HG03045 (cell line): ENCODE results near the gene RALGPS2.
"Not testable (repeated sequence)": the region's sequence is repeated elsewhere in the genome, so short reads cannot be mapped to it uniquely, and the experiment has no call there.

Experiments used
- ATAC-seq: cut with Tn5 transposase; IDR thresholded peaks from one replicate; pipeline ENCODE4 v1.9.1; 2021; ENCODE audit warnings: mild to moderate bottlenecking, moderate library complexity; ENCODE audit not compliant: unreplicated experiment

RALGPS2 gene

GRCh38 chr1:178940068-178940765 is 215.2 kb downstream of the RALGPS2 start:
- ATAC-seq = no peak

GRCh38 chr1:178941261-178941689 is 216.2 kb downstream of the RALGPS2 start:
- ATAC-seq = no peak

GRCh38 chr1:178941849-178942248 is 216.8 kb downstream of the RALGPS2 start:
- no peak for ATAC-seq

- ATAC-seq = no peak
Observed at GRCh38 chr1:178942285-178943198, 217.5 kb downstream of the RALGPS2 start.

GRCh38 chr1:178944729-178945128 is 219.7 kb downstream of the RALGPS2 start:
- ATAC-seq = no peak

GRCh38 chr1:178945763-178946266 is 220.8 kb downstream of the RALGPS2 start:
- ATAC-seq = no peak

- ATAC-seq = no peak
Observed at GRCh38 chr1:178946416-178946815, 221.4 kb downstream of the RALGPS2 start.

- no peak for ATAC-seq
Observed at GRCh38 chr1:178946855-178947676, 222.0 kb downstream of the RALGPS2 start.

- no peak for ATAC-seq
Observed at GRCh38 chr1:178947677-178947981, 222.6 kb downstream of the RALGPS2 start.

GRCh38 chr1:178948676-178949075 is 223.6 kb downstream of the RALGPS2 start:
- ATAC-seq = no peak

GRCh38 chr1:178949866-178950265 is 224.8 kb downstream of the RALGPS2 start:
- ATAC-seq = not testable (repeated sequence)

- no peak for ATAC-seq
Observed at GRCh38 chr1:178951600-178951999, 226.6 kb downstream of the RALGPS2 start.

GRCh38 chr1:178953034-178953433 is 228.0 kb downstream of the RALGPS2 start:
- no peak for ATAC-seq

- ATAC-seq = no peak
Observed at GRCh38 chr1:178953538-178954324, 228.7 kb downstream of the RALGPS2 start.

- ATAC-seq = no peak
Observed at GRCh38 chr1:178954325-178954690, 229.3 kb downstream of the RALGPS2 start.

- ATAC-seq = no peak
Observed at GRCh38 chr1:178954937-178955336, 229.9 kb downstream of the RALGPS2 start.

GRCh38 chr1:178955391-178955954 is 230.4 kb downstream of the RALGPS2 start:
- no peak for ATAC-seq

GRCh38 chr1:178958491-178958890 is 233.4 kb downstream of the RALGPS2 start:
- ATAC-seq = no peak

- ATAC-seq = no peak
Observed at GRCh38 chr1:178959543-178960460, 234.8 kb downstream of the RALGPS2 start.
